ENCODE measurements around the gene BNIP3.

GRCh38 chr10:131947631-131948347 is 33.9 kb downstream of the BNIP3 start:
- TF ChIP-seq ZNF596 (tag by site-specific recombination; IDR thresholded peaks at IDR 0.05): no peak
- no peak for TF ChIP-seq CTCF (tag by site-specific recombination; IDR thresholded peaks at IDR 0.05)
- TF ChIP-seq ZNF404 (tag by site-specific recombination; IDR thresholded peaks at IDR 0.05): no peak
- no peak for TF ChIP-seq ZNF529 (tag by site-specific recombination; IDR thresholded peaks at IDR 0.05; ENCODE audit: insufficient replicate concordance)

Measured in HEK293 (cell line).